ENCODE data around the gene CLCN7.

Gene CLCN7

DNA sequence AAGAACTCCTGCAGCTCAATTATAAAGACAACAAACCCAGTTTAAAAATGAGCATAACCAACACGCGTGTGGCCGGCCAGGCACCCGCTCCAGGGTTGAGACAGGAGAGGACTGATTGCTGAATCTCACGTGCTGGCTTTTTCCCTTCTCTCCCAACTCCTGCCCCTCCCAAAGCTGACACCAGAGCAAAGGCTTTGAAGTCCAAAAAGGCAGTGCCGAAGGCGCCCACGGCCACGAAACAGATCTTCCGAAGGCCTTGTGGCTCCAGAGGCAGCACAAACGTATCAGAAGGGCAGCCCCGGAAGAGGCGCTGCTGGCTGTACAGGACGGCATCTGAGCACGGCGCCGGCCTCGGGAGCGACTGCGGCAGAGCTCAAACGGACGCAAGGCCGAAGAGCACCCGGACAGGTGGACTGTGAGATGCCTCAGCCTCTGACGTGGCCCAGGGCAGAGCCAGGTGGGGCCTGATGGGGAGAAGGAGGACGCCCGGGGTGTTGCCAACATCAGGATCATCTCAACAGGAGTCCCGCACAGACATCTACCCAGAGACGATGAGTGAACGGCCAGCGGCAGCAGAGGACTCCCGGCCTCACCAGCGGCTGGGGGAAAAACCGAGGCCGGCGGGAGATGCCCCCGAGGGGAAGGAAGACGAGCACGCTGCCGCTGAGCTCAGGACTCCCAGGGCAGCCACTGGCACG is 10.5 kb downstream of the CLCN7 start:
- DNase-seq (ENCODE audit: low read depth) = no peak

DNA sequence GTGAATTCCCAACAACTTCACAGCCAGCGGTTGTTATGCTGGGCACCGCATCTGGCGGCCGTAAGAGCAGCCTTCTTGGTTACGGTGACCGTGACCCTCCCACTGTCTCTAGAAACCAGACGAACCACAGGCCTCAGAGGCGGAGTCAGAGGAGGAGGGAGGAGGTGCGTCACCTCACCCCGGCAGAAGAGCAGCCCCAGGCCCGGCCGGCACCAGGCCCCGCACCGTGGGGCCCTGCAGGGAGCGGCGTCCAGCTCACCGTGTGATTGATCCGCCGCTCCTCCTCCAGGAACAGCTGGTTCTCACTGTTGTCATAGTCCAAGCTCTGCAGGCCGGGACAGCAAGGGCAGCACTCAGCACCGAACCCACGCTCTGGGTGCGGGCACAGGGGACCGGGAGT is 13.7 kb downstream of the CLCN7 start:
- DNase-seq (ENCODE audit: low read depth) = no peak

DNA sequence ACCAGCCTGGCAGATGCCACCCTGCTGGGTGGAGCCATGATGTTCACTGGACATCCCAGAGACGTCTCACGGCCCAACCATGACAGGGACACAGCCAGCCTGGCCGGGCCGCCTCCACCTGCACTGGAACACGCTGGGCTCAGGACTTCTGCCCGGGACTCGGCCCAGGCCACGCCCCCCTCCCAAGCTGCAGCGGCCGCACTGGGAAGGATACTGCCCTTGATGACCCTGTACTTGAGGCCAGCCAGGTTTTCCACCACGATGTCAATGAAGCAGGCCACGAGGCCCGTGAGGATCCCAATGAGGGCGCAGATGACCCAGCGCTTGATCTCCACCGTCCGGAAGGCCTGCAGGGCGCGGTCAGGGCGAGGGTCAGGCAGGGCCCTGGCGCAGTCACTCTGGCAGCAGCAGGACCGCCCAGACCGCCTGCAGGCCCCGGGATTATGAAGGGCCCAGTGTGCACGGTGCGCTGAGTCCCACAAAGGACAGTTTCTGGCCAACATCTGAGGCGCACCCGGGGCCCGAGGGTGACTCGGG is 14.2 kb downstream of the CLCN7 start:
- no peak for DNase-seq (ENCODE audit: low read depth)

DNA sequence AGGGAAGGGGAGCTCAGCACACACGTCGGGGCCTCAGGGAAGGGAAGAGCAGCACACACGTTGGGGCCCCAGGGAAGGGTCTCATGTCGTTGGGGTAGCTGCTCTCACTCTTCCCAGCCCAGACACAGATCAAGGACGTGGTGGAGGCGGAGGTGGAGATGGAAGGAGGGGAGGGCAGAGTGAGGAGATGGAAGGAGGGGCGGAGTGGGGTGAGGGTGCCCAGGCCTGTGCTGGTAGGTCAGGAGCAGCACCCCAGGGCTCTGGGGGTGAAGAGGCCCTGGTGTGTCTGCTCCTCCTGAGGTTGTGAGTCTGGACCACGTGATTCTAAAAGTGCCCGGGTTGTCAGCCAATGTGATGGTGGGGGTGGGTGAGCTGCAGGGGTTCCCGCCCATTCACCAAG is 14.9 kb downstream of the CLCN7 start:
- DNase-seq (ENCODE audit: low read depth) = no peak

GRCh38 chr16:1458977-1459341 is 15.9 kb downstream of the CLCN7 start:
- DNase-seq (ENCODE audit: low read depth) = no peak

- DNase-seq (ENCODE audit: low read depth) = no peak
Observed at GRCh38 chr16:1458336-1458976, 16.4 kb downstream of the CLCN7 start.

DNA sequence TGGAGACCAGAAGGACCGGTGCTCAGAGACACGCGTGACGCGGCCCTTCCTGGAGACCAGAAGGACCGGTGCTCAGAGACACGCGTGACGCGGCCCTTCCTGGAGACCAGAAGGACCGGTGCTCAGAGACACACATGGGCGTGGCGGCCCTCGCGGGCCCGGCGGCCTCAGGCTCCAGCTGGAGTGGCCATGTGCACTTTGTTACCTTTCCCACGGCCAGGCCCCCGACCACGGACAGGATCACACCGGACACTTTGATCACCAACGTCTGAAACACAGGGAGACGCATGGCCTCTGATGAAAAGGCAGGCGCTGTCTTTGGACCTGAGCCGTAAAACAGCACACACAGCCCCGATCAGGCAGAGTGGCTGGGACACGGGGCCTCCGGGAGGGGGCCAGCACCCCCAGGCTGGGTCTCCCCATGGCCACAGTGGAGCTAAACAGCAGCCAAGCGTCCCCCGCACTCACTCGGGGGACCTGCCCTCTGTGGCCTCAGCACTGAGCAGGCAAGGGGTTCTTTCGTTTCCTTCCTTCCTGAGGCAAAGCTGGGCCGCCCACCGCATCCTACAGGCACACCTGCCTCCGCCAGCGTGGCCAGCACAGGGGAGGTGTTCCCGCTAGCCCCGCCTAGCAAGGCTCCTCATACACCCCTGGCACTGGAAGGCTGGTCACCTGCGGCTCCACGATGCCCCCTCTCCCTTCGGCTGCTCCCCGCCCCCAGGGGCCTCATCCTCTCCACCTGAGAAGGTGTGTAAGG is 17.2 kb downstream of the CLCN7 start:
- DNase-seq (ENCODE audit: low read depth) = no peak

DNA sequence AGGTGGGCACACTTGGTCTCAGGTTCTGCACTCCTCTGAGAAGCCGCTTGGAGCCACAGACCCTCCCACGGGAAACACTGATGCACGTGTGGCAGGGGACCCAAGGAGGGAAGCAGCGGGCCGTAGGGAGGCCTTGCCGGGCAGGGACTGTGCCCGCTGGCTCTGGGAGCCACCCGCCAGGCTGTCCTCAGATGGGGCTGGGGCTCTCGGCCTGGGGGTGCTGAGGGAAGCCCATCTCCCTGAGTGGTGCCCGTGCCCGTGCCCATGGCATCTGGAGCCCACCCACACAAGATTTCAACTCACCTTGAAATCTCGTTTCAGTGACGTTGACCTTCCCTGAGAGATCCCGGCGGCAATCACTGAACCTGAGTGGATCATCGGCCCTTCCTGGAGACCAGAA is 17.9 kb downstream of the CLCN7 start:
- no peak for DNase-seq (ENCODE audit: low read depth)

DNA sequence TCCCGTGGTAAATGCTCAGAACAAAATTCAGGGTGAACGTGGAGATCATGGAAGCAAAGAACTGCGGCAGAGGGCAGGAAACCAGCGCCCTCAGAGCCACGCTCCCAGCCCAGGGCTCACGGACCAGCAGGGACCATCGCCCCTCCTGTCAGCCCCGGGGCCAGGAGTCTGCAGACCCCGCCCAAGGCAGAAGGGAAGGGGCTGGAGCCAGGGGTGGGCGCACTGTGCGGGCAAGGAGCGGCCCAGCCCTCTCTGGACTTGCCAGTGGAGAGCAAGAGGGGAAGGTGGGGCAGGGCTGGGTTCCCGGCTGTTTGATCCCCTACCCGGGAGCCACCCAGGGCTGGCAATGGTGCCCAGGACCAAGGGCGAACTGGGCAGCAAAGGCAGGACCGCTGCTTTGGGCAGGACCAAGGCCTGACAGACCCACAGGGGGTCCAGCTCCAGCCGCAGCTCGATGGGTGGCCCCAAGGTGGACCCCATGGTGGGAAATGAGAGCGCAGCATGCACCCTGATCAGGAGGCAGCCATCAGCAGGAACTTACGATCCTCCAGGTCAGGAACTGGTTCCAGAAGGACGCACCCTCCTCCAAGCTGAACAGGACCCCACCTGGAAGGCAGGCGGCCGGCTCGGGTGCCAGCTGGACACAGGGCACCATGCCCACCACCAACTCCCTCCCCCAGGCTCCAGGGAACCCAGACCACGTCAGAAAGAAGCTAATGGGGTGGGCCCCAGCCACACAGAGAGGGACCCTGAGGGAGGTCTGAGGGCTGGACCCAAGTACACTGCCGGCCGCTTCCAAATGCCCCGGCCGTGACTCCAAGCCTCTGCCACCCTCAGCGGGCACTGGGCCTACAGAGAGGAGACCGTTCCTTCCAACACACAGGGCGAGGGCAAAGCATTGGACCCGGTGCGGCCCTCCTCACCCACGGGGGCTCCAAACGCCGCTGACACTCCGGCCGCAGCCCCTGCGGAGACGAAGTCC is 19.3 kb downstream of the CLCN7 start:
- DNase-seq (ENCODE audit: low read depth) = no peak

- DNase-seq (ENCODE audit: low read depth) = no peak
Observed at GRCh38 chr16:1454561-1454960, 20.3 kb downstream of the CLCN7 start.

- no peak for DNase-seq (ENCODE audit: low read depth)
Observed at GRCh38 chr16:1453316-1453715, 21.5 kb downstream of the CLCN7 start.

GRCh38 chr16:1452530-1452929 is 22.3 kb downstream of the CLCN7 start:
- no peak for DNase-seq (ENCODE audit: low read depth)

- DNase-seq (ENCODE audit: low read depth) = no peak
Observed at GRCh38 chr16:1451702-1452392, 23.0 kb downstream of the CLCN7 start.

DNA sequence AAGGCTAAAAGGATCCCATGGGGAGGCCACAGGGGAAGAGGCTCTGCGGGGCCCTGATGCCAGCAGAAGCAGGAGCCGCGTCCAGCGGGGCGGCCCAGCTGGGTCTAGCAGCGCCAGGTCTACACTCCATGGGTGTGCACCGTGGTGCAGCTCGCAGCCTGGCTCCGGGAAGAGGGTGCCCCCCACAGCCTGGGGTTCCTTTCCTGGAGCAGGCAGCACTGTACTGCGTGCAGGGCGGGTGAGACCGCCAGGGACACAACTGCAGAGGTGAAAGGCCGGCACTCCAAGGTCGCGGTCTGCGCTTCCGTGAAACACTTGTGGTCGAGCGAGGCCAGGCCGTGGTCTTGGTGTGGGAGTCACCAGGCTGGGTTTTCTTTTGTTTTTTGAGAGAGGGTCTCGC is 24.0 kb downstream of the CLCN7 start:
- DNase-seq (ENCODE audit: low read depth) = no peak

DNA sequence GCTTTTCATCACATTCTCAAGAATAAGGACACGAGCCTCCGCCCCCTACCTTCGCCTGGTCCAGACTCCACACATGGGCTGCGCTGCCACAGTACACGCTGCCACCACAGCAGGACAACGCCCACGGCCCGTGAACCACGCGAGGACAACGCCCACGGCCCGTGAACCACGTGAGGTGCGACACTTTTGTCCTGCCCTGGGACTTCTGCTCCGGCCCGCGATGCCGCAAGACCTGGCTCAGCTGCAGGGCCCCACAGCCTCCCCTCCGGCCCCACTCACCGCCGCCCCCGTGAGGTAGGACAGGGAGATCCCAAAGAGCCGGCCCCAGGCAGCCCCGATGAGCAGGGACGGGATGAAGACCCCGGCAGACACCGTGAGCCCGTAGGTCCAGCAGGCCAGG is 24.6 kb downstream of the CLCN7 start:
- no peak for DNase-seq (ENCODE audit: low read depth)

GRCh38 chr16:1449201-1449788 is 25.5 kb downstream of the CLCN7 start:
- DNase-seq (ENCODE audit: low read depth) = no peak

- DNase-seq (ENCODE audit: low read depth) = no peak
Observed at GRCh38 chr16:1448536-1449116, 26.2 kb downstream of the CLCN7 start.

DNA sequence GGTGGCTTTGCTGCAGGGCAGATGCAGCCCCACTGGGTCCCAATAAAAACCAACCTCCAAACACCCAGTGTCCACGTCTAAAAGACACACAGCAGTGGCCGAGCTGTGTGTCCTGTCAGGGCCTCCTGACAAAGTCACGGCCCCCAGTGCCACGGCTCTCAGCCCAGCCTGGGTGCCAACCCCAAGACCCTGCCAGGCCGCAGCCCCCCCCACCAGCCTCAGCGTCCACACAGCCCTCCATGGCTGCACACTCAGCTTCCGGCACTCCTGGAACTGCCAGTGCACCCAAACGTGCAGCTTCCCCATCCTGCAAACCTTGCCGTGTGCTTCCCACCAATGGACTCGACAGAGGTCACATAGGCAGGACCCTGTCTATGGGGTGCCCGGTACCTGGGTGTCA is 26.9 kb downstream of the CLCN7 start:
- no peak for DNase-seq (ENCODE audit: low read depth)

GRCh38 chr16:1446296-1447080 is 28.3 kb downstream of the CLCN7 start:
- no peak for DNase-seq (ENCODE audit: low read depth)

Data from stimulated activated CD8-positive, alpha-beta memory T cell treated with anti-CD3 and anti-CD28 coated beads, Interleukin-12 subunit alpha, Interleukin-12 subunit beta, amount 100 ng/mL, for 4 hours (primary cell).